BJ (cell line): Measurements from ENCODE around the gene PTPRG. TPM values are rescaled to one million over a fixed set of nuclear protein-coding genes. Genes with fewer than 3 reads are reported as not detected.

Experiments used
- CTCF ChIA-PET: fragments of 350-600 bp; formaldehyde crosslinking; extraction: SDS; loops from one replicate; lab custom pipeline; 2021; ENCODE audit warnings: antibody characterized with exemption, inconsistent platforms; lab: Yijun Ruan, JAX
- POLR2A ChIA-PET: fragments of 300-600 bp; sonication (Branson Sonifier 250); formaldehyde crosslinking; extraction: SDS; loops from one replicate; lab custom pipeline; 2021; ENCODE audit warnings: antibody characterized with exemption; lab: Charles Lee
- DNase-seq: peaks from one replicate; pipeline ENCODE4 v3.0.0-alpha.2; 2011; ENCODE audit warnings: low read depth
- H3K27me3 ChIP-seq: 2 replicates; pipeline ENCODE4 v1.6.0; 2011; ENCODE audit warnings: low read length; ENCODE audit not compliant: control insufficient read depth, insufficient read depth
- H3K36me3 ChIP-seq: 2 replicates; pipeline ENCODE4 v1.5.1; 2011; ENCODE audit warnings: low read length; ENCODE audit not compliant: control insufficient read depth, insufficient read depth
- H3K4me3 ChIP-seq: 2 replicates; pipeline ENCODE4 v1.5.1; 2011; ENCODE audit warnings: low read depth, mild to moderate bottlenecking, control low read depth, low read length
- polyA plus RNA-seq: library from polyadenylated mRNA; depleted of rRNA; stranded (reverse); fragments of >200 nt; gene quantifications from 2 replicates; pipeline ENCODE4 v1.2.3, GENCODE V29; 2011
- TF ChIP-seq, protein P1 (sequence below): IDR thresholded peaks from 2 replicates; pipeline ENCODE4 v1.5.1; 2011; ENCODE audit warnings: low read depth, mild to moderate bottlenecking, control low read depth, inconsistent platforms, low read length, moderate library complexity; ENCODE audit not compliant: insufficient read depth

PTPRG gene
- polyA plus RNA-seq, 1 experiment: 20.8 TPM

DNA sequence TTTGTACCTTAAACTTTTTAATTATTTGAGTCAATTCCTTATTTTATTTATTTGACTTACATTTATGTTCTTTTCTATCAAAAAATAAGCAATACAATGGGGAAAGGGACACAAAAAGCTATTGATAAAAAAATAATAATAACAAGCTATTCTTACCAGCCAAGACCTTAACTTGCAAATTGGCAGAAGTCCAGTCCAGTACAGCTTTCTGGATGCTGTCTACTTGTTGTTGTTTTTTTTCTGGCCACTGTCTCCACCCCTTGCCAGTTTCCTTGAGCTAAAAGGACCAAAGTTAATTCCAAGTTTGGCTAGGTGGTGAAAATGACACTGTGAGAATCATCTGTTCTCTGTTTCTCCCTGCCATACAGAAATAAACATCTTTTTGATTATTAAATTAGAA, 232.2 kb downstream of the PTPRG start:
- H3K27me3 ChIP-seq: no peaks in the 10 kb centered on the region
- ChIA-PET POLR2A (no interaction called here), CTCF (no interaction called here)
- no peak for DNase-seq
- no peaks in the 10 kb centered on the region for H3K36me3 ChIP-seq
- TF ChIP-seq, protein P1, sequence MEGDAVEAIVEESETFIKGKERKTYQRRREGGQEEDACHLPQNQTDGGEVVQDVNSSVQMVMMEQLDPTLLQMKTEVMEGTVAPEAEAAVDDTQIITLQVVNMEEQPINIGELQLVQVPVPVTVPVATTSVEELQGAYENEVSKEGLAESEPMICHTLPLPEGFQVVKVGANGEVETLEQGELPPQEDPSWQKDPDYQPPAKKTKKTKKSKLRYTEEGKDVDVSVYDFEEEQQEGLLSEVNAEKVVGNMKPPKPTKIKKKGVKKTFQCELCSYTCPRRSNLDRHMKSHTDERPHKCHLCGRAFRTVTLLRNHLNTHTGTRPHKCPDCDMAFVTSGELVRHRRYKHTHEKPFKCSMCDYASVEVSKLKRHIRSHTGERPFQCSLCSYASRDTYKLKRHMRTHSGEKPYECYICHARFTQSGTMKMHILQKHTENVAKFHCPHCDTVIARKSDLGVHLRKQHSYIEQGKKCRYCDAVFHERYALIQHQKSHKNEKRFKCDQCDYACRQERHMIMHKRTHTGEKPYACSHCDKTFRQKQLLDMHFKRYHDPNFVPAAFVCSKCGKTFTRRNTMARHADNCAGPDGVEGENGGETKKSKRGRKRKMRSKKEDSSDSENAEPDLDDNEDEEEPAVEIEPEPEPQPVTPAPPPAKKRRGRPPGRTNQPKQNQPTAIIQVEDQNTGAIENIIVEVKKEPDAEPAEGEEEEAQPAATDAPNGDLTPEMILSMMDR: no peak
- no peak overlapping the region for H3K4me3 ChIP-seq

GRCh38 chr3:61794341-61794740, 233.0 kb downstream of the PTPRG start:
- no peaks in the 10 kb centered on the region for H3K27me3 ChIP-seq
- no peaks in the 10 kb centered on the region for H3K36me3 ChIP-seq
- TF ChIP-seq, protein P1: no peak
- DNase-seq: no peak
- H3K4me3 ChIP-seq: no peak overlapping the region
- CTCF ChIA-PET: no interaction called here
- POLR2A ChIA-PET: no interaction called here

DNA sequence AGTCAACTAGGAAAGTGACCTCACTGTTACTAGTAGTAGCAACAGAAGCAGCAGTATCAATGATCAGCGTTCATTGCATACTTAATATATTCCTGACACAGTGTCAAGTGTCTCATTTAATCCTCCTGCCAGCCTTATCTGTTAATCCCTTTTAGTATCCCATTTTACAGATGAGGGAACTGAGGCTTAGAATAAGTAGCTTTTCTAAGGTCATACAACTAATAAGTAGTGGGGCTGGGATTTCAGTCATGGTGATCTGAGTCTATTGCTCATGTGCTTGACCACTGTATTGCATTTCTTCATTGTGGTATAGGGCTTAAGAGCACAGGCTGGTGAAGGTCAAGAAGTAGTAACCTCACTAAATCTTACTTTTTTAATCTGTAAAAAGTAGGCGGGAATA, 233.6 kb downstream of the PTPRG start:
- POLR2A ChIA-PET: interaction anchor here (0.6 kb wide), 1 partner anchor 13 kb away, joined by 3 read pairs; no protein-coding TSS in a partner anchor
- no peak overlapping the region for H3K4me3 ChIP-seq
- TF ChIP-seq, protein P1: no peak

GRCh38 chr3:61796088-61796680, 234.8 kb downstream of the PTPRG start:
- Histone ChIP-seq H3K36me3 (no peaks in the 10 kb centered on the region), H3K27me3 (no peaks in the 10 kb centered on the region), H3K4me3 (no peak overlapping the region)
- ChIA-PET CTCF (interaction anchor here (0.8 to 1.3 kb wide), 2 partner anchors 12 to 15 kb away, joined by 3 read pairs; no protein-coding TSS in a partner anchor), POLR2A (no interaction called here)
- no peak for DNase-seq
- TF ChIP-seq, protein P1: no peak

More for the DNA sequence above, 233.6 kb downstream of the PTPRG start:
- no peak for DNase-seq
- no peaks in the 10 kb centered on the region for H3K36me3 ChIP-seq
- CTCF ChIA-PET: interaction anchor here (1.3 kb wide), 1 partner anchor 13 kb away, joined by 3 read pairs; no protein-coding TSS in a partner anchor
- H3K27me3 ChIP-seq: no peaks in the 10 kb centered on the region

GRCh38 chr3:61796911-61797310, 235.5 kb downstream of the PTPRG start:
- no peaks in the 10 kb centered on the region for H3K27me3 ChIP-seq
- POLR2A ChIA-PET: no interaction called here
- no peaks in the 10 kb centered on the region for H3K36me3 ChIP-seq
- H3K4me3 ChIP-seq: no peak overlapping the region
- no peak for DNase-seq
- TF ChIP-seq, protein P1: no peak
- CTCF ChIA-PET: interaction anchor here (0.8 kb wide), 1 partner anchor 15 kb away, joined by 3 read pairs; no protein-coding TSS in a partner anchor
